Measurements from ENCODE around the gene TMEM181.

GRCh38 chr6:158561321-158561884, 1.5 kb downstream of the TMEM181 start:
- TF ChIP-seq CTCF (IDR thresholded peaks at IDR 0.05) (no peak), POLR2A (IDR thresholded peaks at IDR 0.05) (no peak)

All from adrenal gland (tissue), 5 donors.